Thoracic aorta (tissue), 2 donors: ENCODE data around the gene NFILZ. TPM values are rescaled to one million over a fixed set of nuclear protein-coding genes. Genes with fewer than 3 reads are reported as not detected.

Source experiments
- ATAC-seq: fragments of 150-250 bp; one replicate; pipeline ENCODE4 v1.8.0; 2017; ENCODE audit warnings: low read depth; ENCODE audit not compliant: insufficient number of reproducible peaks, low FRiP score
- DNase-seq: peaks from one replicate; pipeline ENCODE4 v3.0.0-alpha.2; 2020; ENCODE audit warnings: low spot score
- H3K27ac ChIP-seq, 2 donors: fragments of 200-600 bp; sonication (generic); 1 replicate in 1 of 2; 2 replicates in 1 of 2; pipeline ENCODE4 v1.5.1; 2016; ENCODE audit warnings: mild to moderate bottlenecking in 2 of 2, moderate library complexity in 2 of 2
- H3K27me3 ChIP-seq: fragments of 200-600 bp; sonication (generic); replicated peaks from 2 replicates; pipeline ENCODE4 v1.6.0; 2016; ENCODE audit warnings: mild to moderate bottlenecking; ENCODE audit not compliant: insufficient read depth
- H3K36me3 ChIP-seq: fragments of 200-600 bp; sonication (generic); one replicate; pipeline ENCODE4 v1.5.1; 2016
- H3K4me1 ChIP-seq, 2 donors: fragments of 200-600 bp; sonication (generic); 1 replicate in 1 of 2; 2 replicates in 1 of 2; pipeline versions ENCODE4 v1.5.1 to v1.6.0; 2016; ENCODE audit warnings: low read depth in 2 of 2, mild to moderate bottlenecking in 1 of 2; ENCODE audit not compliant: control insufficient read depth in 1 of 2
- H3K4me3 ChIP-seq: fragments of 200-600 bp; sonication (generic); 2 replicates; pipeline ENCODE4 v1.5.1; 2016; ENCODE audit warnings: mild to moderate bottlenecking
- H3K9me3 ChIP-seq: fragments of 200-600 bp; sonication (generic); 2 replicates; pipeline ENCODE4 v1.5.1; 2016
- CTCF ChIP-seq: fragments of 200-600 bp; sonication (generic); IDR thresholded peaks from one replicate; pipeline ENCODE4 v1.5.1; 2019; ENCODE audit warnings: antibody characterized with exemption
- total RNA-seq, 2 donors: library from RNA; depleted of rRNA; stranded (reverse); fragments of >200 nt; gene quantifications; one replicate each; pipeline versions ENCODE4 v1.1.0 to v1.2.3, GENCODE V29; 2016

The NFILZ gene
- total RNA-seq, 2 donors from 2014 or later = not detected

DNA sequence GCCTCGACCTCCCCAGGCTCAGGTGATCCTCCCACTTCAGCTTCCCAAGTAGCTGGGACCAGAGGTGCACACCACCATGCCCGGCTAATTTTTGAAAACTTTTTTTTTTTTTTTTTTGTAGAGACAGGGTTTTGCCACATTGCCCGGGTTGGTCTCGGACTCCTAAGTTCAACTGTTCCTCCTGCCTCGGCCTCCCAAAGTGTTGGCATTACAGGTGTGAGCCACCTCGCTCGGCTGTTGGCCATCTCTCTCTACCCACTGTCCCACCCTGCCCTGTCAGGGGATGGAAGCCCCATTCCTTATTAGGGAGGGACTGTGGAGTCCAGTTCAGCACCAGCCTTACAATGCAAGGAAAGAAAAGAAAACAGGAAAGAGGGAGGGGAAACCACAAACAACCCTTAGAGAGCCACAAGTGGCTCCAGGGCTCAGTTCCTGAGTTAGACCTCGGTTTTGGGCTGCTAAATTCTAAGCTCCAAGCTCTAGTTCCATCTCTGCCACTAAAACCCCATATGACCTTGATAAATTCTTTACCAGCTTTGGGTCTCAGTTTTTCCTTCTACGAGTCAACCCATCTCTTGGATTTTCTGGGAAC is 36.5 kb downstream of the NFILZ start:
- H3K27ac ChIP-seq = no peak overlapping the region
- H3K36me3 ChIP-seq = no peaks in the 10 kb centered on the region
- H3K4me3 ChIP-seq = no peak overlapping the region
- DNase-seq (no peak), ATAC-seq (no peak)
- no peaks in the 10 kb centered on the region for H3K27me3 ChIP-seq
- no peaks in the 10 kb centered on the region for H3K4me1 ChIP-seq
- H3K9me3 ChIP-seq = no peaks in the 10 kb centered on the region
- no peak for TF ChIP-seq CTCF

DNA sequence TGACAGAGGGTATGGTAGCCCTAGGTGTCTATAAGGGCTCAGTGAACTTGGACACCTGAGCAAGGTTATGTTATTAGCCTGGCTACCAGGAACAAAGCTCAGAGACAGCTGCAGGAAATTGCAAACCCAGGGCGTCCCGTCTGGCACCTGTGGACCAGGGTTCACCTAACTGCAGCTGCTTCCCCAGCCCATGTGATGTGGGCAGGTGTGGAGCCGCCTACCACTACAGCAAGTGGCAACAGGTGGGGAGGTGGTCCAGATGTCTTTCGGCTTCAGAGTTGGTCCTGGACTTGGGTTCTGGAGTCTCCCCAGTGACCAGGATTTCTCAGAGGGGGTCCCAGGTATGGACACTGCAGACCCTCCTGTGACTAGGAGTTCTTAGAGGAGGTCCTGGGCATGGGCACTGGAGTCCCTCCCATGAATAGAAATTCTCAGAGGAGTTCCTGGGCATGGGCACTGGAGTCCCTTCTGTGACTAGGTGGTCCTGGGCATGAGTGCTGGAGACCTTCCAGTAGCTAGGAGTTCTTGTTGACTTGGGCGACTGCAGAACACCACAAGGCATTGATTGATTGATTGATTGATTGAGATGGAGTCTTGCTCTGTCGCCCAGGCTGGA is 43.0 kb downstream of the NFILZ start:
- Histone ChIP-seq H3K27me3 (no peaks in the 10 kb centered on the region), H3K4me1 (no peaks in the 10 kb centered on the region), H3K27ac (no peak overlapping the region), H3K4me3 (no peak overlapping the region), H3K9me3 (no peaks in the 10 kb centered on the region), H3K36me3 (no peaks in the 10 kb centered on the region)
- ATAC-seq (no peak), DNase-seq (no peak)
- TF ChIP-seq CTCF = no peak

DNA sequence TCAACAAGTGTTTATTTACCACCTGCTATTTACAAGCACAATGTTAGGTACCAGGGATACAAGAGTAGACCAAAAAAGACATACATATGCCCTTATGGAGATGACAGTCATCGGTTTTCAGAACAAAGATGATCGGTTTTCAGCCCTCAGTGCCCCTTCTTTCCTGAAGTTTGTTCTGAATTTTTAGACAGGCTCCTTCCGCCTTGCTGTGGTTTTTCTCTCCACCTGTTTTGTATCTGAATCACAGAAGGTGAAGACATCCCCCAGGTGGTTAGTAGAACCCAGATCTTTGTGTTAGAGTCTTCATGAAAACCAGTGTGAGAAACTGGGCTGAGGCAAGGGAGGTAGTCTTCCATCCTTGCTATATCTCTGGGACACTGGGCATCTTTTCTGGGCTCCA is 44.6 kb downstream of the NFILZ start:
- Histone ChIP-seq H3K36me3 (no peaks in the 10 kb centered on the region), H3K4me1 (no peaks in the 10 kb centered on the region), H3K4me3 (no peak overlapping the region), H3K27me3 (no peaks in the 10 kb centered on the region), H3K9me3 (no peaks in the 10 kb centered on the region), H3K27ac (no peak overlapping the region)
- DNase-seq (no peak), ATAC-seq (no peak)
- no peak for TF ChIP-seq CTCF

DNA sequence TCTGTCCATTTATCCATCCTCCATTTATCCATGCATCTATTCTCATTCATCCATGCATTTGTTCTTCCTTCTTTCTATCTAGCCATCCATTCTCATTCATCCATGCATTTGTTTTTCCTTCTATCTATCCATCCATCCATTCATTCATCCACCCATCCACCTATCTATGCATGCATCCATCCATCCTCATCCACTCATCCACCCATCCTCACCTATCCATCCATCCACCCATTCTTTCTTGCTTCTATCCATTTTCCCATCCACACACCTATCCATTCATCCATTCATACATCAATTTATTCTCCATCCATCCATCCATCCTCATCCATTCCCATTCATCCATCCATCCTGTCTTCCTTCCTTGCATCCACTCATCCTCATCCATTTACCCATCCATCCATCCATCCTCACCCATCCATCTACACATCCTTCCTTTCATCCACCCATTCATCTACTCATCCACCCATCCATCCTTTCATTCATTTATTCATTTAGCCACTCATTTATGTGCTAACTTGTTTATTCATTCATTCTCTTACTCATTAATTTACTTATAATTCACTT is 47.9 kb downstream of the NFILZ start:
- Histone ChIP-seq H3K4me1 (no peaks in the 10 kb centered on the region), H3K9me3 (peaks cover 7% of the 10 kb centered on the region), H3K4me3 (no peak overlapping the region), H3K36me3 (no peaks in the 10 kb centered on the region), H3K27ac (no peak overlapping the region), H3K27me3 (no peaks in the 10 kb centered on the region)
- no peak for TF ChIP-seq CTCF
- DNase-seq (no peak), ATAC-seq (no peak)

Other genes with a start within 250 kb of the NFILZ start
- 10 to 100 TPM; 53.4 to 69.3 TPM for gene RAB11B, start 240.3 kb upstream of the NFILZ start, total RNA-seq
- 100 to 1,000 TPM; 165 to 294 TPM for gene MARCHF2, start 217.3 kb upstream of the NFILZ start, total RNA-seq
- gene HNRNPM, start 185.7 kb upstream of the NFILZ start, total RNA-seq = 100 to 1,000 TPM; 117 to 155 TPM
- 1 to 10 TPM in 1 of 2 donors, under 1 TPM in 1; 0.28 to 1.2 TPM for gene PRAM1, start 128.0 kb upstream of the NFILZ start, total RNA-seq
- 10 to 100 TPM in 1 of 2 donors, 1 to 10 TPM in 1; 6.5 to 10.6 TPM for gene ZNF414, start 116.5 kb upstream of the NFILZ start, total RNA-seq
- gene MYO1F, start 53.2 kb upstream of the NFILZ start, total RNA-seq = 10 to 100 TPM; 29.6 to 33.9 TPM
- 100 to 1,000 TPM; 164 to 214 TPM for gene ADAMTS10, start 19.9 kb upstream of the NFILZ start, total RNA-seq
- not detected for gene ACTL9, start 68.2 kb downstream of the NFILZ start, total RNA-seq
- gene OR2Z1, start 91.0 kb downstream of the NFILZ start, total RNA-seq = not detected
- gene ZNF558, start 201.7 kb downstream of the NFILZ start, total RNA-seq = 10 to 100 TPM; 35.2 to 44.1 TPM
- not detected for gene MBD3L1, start 201.7 kb downstream of the NFILZ start, total RNA-seq